Hepatocyte (in vitro differentiated cells): ENCODE measurements around the gene LRBA. TPM values are rescaled to one million over a fixed set of nuclear protein-coding genes. Genes with fewer than 3 reads are reported as not detected.

Experiments
- DNase-seq: peaks from one replicate; pipeline ENCODE4 v3.0.0-alpha.2; 2016; ENCODE audit warnings: low spot score
- H2AFZ ChIP-seq: fragments of 200-600 bp; sonication (generic); 2 replicates; pipeline ENCODE4 v1.6.0; 2016; ENCODE audit warnings: antibody characterized with exemption, mild to moderate bottlenecking
- H3K27ac ChIP-seq: fragments of 200-600 bp; sonication (generic); 2 replicates; pipeline ENCODE4 v1.5.1; 2016; ENCODE audit warnings: mild to moderate bottlenecking
- H3K27me3 ChIP-seq: fragments of 200-600 bp; sonication (generic); 2 replicates; pipeline ENCODE4 v1.6.1; 2016
- H3K36me3 ChIP-seq: fragments of 200-600 bp; sonication (generic); replicated peaks from 2 replicates; pipeline ENCODE4 v1.5.1; 2016; ENCODE audit warnings: low read depth; ENCODE audit not compliant: insufficient read depth
- H3K4me1 ChIP-seq: fragments of 200-600 bp; sonication (generic); 2 replicates; pipeline ENCODE4 v1.5.1; 2016; ENCODE audit warnings: mild to moderate bottlenecking, moderate library complexity; ENCODE audit not compliant: insufficient read depth
- H3K4me2 ChIP-seq: fragments of 200-600 bp; sonication (generic); 2 replicates; pipeline ENCODE4 v1.6.0; 2016
- H3K4me3 ChIP-seq: fragments of 200-600 bp; sonication (generic); 2 replicates; pipeline ENCODE4 v1.5.1; 2016; ENCODE audit warnings: mild to moderate bottlenecking
- H3K79me2 ChIP-seq: fragments of 200-600 bp; sonication (generic); 2 replicates; pipeline ENCODE4 v1.6.0; 2017; ENCODE audit warnings: mild to moderate bottlenecking
- H3K9me2 ChIP-seq: fragments of 200-600 bp; sonication (generic); replicated peaks from 2 replicates; pipeline ENCODE4 v1.6.0; 2017; ENCODE audit warnings: mild to moderate bottlenecking; ENCODE audit not compliant: insufficient read depth
- H3K9me3 ChIP-seq: fragments of 200-600 bp; sonication (generic); 2 replicates; pipeline ENCODE4 v1.5.1; 2016; ENCODE audit warnings: low read depth, mild to moderate bottlenecking
- H4K20me1 ChIP-seq: fragments of 200-600 bp; sonication (generic); 2 replicates; pipeline ENCODE4 v1.6.0; 2016; ENCODE audit warnings: mild to moderate bottlenecking; ENCODE audit not compliant: insufficient read depth, poor library complexity, severe bottlenecking
- CTCF ChIP-seq: fragments of 200-600 bp; sonication (generic); IDR thresholded peaks from 2 replicates; pipeline ENCODE4 v1.5.1; 2016; ENCODE audit warnings: antibody characterized with exemption, mild to moderate bottlenecking; ENCODE audit not compliant: poor library complexity
- EZH2 ChIP-seq: fragments of 200-600 bp; sonication (generic); IDR thresholded peaks from 2 replicates; pipeline ENCODE4 v1.6.1; 2016; ENCODE audit warnings: antibody characterized with exemption, mild to moderate bottlenecking, borderline replicate concordance
- EZH2phosphoT487 ChIP-seq: fragments of 200-600 bp; sonication (generic); IDR thresholded peaks from one replicate; pipeline ENCODE4 v1.6.1; 2018; ENCODE audit warnings: antibody characterized with exemption, mild to moderate bottlenecking, low read depth, moderate library complexity; ENCODE audit not compliant: unreplicated experiment, severe bottlenecking
- WGBS: methylation state at CpG from one replicate; pipeline ENCODE4 v1.1.6; 2016; ENCODE audit warnings: low lambda C conversion rate; ENCODE audit errors: missing lambda C conversion rate; 5-methylcytosine and 5-hydroxymethylcytosine counted together
- polyA plus RNA-seq: library from polyadenylated mRNA; unstranded; fragments of >200 nt; fragmentation: Nextera tagmentation; extraction: Ambion mirVana; gene quantifications from 2 replicates; pipeline ENCODE4 v1.2.1, GENCODE V29; 2016
- total RNA-seq: library from RNA; depleted of rRNA; stranded (reverse); fragments of >200 nt; gene quantifications from 2 replicates; pipeline ENCODE4 v1.2.3, GENCODE V29; 2014

The LRBA gene
- total and polyA plus RNA-seq, 2 experiments from 2014 or later = 14.1 to 69.4 TPM

DNA sequence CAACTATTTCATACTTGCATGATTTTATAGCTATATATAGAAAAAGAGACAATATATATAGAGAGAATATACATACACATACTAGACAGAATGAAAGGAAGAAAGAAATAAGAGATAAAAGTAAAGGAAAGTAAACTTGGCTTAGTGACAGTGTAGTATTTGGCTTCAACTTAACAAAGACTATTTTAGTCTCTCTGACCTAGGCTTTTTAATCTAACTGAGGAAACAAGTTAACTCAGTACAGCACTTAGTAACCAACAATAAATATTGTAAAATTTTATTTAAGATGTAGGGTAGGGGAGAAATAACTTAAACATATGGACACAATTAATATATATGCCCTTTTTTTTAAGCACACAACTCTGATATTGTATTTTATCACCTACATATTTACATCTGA lies 682.1 kb downstream of the LRBA start:
- Histone ChIP-seq H3K4me2 (no peak overlapping the region), H3K9me2 (no peaks in the 10 kb centered on the region), H3K4me1 (peaks cover 6% of the 10 kb centered on the region), H3K79me2 (no peaks in the 10 kb centered on the region), H3K36me3 (no peaks in the 10 kb centered on the region), H3K27ac (no peak overlapping the region), H3K4me3 (no peak overlapping the region), H3K27me3 (no peaks in the 10 kb centered on the region), H2AFZ (no peak overlapping the region), H4K20me1 (no peaks in the 10 kb centered on the region), H3K9me3 (no peaks in the 10 kb centered on the region)
- TF ChIP-seq EZH2 = no peak
- TF ChIP-seq EZH2phosphoT487 = no peak
- TF ChIP-seq CTCF = no peak
- no peak for DNase-seq

DNA sequence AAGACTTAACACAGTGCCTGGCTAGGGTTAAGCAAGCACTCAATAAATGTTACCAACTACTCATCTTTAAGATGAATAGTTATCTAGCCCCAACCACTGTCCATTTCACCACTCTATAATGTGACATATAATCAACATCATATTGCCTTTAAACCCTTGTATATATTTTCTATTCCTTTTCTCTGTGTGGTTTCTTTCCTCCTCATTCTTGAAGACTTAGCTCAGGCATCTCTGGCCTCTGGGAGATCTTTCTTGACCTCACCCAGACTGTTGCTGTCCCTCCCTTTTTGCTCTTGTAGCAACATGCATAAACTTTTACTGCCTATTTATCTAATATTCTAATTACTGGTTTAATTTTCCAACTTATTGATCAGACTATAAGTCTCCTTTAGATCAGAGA lies 683.0 kb downstream of the LRBA start:
- H3K27me3 ChIP-seq = no peaks in the 10 kb centered on the region
- no peak overlapping the region for H3K27ac ChIP-seq
- no peak overlapping the region for H3K4me3 ChIP-seq
- no peak for TF ChIP-seq EZH2phosphoT487
- no peak for TF ChIP-seq CTCF
- TF ChIP-seq EZH2 = no peak
- H4K20me1 ChIP-seq = no peaks in the 10 kb centered on the region
- H2AFZ ChIP-seq = no peak overlapping the region
- H3K4me2 ChIP-seq = no peak overlapping the region
- H3K36me3 ChIP-seq = no peaks in the 10 kb centered on the region
- no peaks in the 10 kb centered on the region for H3K79me2 ChIP-seq
- peaks cover 3% of the 10 kb centered on the region for H3K4me1 ChIP-seq
- no peaks in the 10 kb centered on the region for H3K9me3 ChIP-seq
- no peak for DNase-seq
- H3K9me2 ChIP-seq = no peaks in the 10 kb centered on the region

DNA sequence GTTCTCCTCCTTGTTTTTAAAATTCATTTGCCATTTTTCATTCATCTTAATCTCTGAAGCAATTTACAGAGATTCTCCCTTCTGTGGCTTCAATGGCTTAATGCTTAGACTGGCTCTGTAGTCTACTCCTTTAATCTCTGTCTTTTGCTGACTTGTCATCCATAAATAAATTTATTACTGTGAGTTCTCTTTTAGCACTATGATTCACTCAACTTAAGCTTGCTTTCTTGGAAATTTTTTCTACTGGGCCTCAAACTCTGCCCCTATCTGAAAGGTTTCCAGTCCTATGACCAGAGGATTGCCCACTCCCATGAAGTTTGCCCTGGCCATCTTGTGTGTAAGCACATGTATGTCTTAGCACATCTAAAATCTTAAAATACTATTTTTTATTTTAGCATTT lies 685.7 kb downstream of the LRBA start:
- H4K20me1 ChIP-seq = no peaks in the 10 kb centered on the region
- H3K4me3 ChIP-seq = no peak overlapping the region
- no peak for TF ChIP-seq EZH2
- TF ChIP-seq CTCF = no peak
- H3K36me3 ChIP-seq = no peaks in the 10 kb centered on the region
- H3K4me1 ChIP-seq = peaks cover 3% of the 10 kb centered on the region
- no peaks in the 10 kb centered on the region for H3K27me3 ChIP-seq
- no peak overlapping the region for H2AFZ ChIP-seq
- no peaks in the 10 kb centered on the region for H3K9me3 ChIP-seq
- no peak overlapping the region for H3K4me2 ChIP-seq
- no peaks in the 10 kb centered on the region for H3K9me2 ChIP-seq
- no peak for DNase-seq
- no peaks in the 10 kb centered on the region for H3K79me2 ChIP-seq
- no peak overlapping the region for H3K27ac ChIP-seq

DNA sequence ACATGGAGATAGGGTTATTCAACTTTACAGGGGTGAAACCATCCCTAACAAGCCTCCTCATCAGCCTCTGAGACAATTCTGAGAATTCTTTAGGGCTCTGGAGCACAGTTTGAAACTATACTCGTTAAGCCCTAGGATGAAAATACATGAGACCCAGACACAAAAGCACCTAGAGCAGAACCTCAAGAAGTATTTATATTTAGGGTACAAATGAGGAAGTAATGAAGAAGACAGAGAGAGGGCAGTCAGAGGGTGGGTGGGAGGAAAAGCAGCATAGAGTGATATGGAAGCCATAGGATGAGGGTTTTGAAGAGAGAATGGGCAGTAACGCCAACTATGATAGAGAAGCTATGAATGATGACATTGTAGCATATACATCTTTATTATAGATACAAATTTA lies 686.6 kb downstream of the LRBA start:
- no peaks in the 10 kb centered on the region for H3K9me3 ChIP-seq
- H3K4me2 ChIP-seq = no peak overlapping the region
- H3K36me3 ChIP-seq = no peaks in the 10 kb centered on the region
- WGBS = 89% methylated on average over 2 of the region's 2 CpGs
- DNase-seq = no peak
- TF ChIP-seq EZH2phosphoT487 = no peak
- TF ChIP-seq CTCF = no peak
- TF ChIP-seq EZH2 = no peak
- H2AFZ ChIP-seq = no peak overlapping the region
- H3K27me3 ChIP-seq = no peaks in the 10 kb centered on the region
- H3K27ac ChIP-seq = no peak overlapping the region
- no peak overlapping the region for H3K4me3 ChIP-seq
- no peaks in the 10 kb centered on the region for H3K9me2 ChIP-seq
- H4K20me1 ChIP-seq = no peaks in the 10 kb centered on the region
- peaks cover 3% of the 10 kb centered on the region for H3K4me1 ChIP-seq
- H3K79me2 ChIP-seq = no peaks in the 10 kb centered on the region
